Activated T-cell treated with anti-CD3 and anti-CD28 coated beads for 1 hour (primary cell): ENCODE data around the gene ELFN1.

Source experiments
- DNase-seq: peaks from one replicate; pipeline ENCODE4 v3.0.0-alpha.2; 2020; ENCODE audit warnings: low read depth

The ELFN1 gene

DNA sequence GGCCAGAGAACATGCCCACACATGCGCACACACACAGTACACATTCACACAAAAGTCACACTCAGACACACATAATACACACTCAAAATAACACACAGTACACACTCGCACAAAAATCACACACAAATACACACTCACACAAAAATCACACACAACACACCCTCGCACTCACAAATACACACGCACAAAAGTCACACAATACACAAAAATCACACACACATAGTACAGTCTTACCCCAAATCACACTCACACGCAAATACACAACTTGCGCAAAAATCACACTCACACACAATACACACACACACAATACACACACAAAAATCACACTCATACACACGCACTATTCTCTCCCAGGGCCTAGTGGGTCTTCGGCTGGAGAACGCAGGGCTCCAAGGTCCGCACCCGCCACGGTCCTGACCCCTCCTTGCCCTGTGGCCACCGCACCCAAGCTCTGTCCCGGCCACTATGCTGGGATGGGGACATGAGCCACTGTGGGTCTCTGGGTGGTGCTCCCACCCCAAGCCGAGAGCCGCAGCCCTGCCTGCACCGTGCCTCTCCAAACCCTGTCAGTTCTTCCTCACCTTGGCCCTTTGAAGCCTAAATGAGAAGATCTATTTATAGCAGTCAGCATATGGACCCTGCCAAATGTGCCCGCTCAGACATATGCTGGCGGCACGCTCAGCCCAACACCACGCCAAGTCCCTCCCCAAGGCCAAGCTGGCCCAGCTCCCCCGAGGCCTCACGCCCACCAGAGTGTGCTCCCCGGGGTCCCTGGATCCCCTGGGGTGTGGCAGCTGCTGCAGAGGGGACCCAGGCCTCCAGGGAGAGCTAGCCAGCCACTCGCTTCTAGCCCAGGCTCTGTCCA is 55.9 kb downstream of the ELFN1 start:
- DNase-seq: no peak

DNA sequence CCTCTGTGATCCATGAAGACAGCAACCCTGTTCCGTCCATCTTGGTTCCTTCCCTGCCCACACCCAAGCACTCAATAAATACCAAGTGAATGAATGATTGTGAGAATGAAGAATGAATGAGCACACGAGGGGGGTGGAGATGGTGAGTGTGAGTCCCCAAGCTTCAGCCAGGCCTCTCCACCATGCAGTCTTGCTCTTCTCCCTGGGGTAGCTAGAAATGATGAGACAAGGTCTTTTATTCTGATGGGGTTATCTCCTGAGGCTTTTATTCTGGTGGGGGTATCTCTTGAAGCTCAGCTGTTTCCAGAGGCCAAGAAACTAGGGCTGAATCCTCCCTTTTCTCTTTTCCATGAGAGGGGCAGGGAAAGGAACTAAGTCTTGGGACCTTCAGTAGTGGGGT is 57.0 kb downstream of the ELFN1 start:
- DNase-seq: no peak

DNA sequence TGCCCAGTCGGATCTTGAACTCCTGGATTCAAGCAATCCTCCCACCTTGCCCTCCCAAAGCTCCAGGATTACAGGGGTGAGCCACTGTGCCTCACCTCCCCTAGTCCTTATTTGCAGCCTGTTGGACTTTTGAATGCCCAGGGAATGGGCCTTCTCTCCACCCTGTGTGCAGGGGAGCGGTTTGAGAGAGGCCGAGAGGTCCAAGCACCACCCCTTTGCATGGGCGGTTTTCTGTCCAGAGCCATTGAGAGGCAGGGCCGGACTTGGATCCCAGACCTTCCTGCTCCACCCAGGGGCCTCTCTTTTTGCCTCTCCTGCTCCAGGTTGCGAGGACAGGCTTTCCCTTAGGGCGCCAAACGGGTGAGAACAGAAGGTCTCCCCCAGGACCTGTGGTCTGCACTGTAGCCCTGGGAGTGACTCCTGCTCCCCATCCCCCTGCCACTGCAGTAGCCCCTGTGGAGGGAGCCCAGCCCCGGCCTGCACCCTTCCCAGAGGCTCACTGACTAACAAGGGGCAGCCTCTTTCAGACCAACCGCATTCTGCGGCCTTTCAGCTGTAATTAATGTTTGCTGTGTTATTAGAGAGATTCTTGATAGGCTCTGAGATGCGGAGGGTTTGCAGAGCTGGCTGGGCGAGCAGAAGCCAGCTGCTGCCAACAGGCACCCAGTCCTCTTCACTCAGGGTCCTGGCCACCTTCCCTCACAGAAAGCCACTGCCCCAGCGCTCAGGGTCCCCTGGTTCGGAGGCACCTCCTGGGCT is 57.9 kb downstream of the ELFN1 start:
- DNase-seq: no peak

DNA sequence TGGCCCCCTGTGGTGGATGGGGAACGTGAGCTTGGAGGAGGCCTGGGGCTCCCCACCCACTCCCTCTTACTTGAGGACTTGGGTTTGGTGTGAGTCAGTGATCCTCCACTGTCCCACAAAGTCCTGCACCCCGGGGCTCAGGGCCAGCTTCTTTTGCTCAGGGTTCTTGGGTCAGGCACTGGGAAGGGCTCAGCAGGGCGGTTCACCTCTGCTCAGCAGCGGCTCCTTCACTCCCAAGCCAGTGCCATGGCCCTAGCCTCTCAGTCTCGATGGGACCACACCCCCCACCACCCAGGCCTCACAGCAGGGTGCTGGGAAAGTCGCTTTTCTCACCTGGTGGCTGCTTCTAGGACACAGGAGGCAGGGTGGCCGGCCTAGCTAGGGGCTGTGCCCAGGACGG is 59.1 kb downstream of the ELFN1 start:
- DNase-seq: no peak

DNA sequence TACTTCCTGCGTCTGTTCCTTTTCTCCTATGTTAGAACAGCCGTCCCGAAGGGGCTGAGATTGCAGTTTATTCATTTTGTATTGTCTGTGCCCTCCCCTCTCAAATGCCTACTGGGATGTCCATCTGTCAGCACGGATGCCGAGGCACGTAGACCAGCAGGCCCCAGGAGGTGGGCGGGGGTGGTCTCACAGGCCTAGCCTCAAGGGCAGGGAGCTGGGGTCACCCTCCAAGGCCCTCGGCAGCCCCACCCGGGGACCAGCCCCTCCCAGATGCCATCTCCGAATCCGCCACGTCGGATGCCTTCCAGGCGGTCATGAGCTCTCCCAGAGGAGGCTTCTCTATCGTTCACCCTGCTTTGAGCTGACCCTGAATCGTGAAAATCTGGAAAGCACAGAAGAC is 59.7 kb downstream of the ELFN1 start:
- no peak for DNase-seq

DNA sequence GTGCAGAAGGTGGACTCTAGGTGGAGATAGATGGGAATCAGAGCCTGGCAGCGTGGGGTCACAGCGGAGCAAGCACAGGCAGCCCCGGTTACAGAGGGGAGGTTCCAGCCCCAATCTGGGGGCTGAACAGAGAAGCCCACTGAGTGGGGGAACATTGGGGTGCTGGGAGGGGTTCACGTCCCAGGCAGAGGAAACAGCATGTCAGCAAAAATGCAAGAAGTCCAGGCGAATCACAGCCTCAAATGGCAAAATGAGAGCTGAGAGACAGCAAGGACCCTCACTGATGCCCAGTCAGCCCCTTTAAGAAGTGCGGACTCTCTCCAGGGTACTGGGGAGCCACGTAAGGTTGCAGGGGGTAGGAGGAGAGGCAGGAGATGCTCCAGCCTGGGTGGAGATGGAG is 62.0 kb downstream of the ELFN1 start:
- DNase-seq: no peak

DNA sequence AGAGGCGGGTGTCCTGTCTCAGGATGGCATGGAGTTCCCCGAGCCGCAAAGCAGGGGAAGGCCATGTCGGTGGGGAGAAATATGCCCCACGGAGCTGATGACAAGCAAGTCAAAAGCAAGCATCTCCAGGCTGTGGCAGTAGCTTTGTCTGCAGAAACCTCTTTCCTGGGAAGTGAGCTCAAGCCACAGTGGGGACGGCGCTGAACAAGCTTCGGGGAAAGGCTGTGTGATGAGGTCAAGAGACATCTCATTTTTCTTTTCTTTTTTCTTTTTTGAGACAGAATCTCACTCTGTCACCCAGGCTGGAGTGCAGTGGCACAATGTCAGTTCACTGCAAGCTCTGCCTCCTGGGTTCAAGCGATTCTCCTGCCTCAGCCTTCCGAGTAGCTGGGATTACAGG is 62.6 kb downstream of the ELFN1 start:
- DNase-seq: no peak

DNA sequence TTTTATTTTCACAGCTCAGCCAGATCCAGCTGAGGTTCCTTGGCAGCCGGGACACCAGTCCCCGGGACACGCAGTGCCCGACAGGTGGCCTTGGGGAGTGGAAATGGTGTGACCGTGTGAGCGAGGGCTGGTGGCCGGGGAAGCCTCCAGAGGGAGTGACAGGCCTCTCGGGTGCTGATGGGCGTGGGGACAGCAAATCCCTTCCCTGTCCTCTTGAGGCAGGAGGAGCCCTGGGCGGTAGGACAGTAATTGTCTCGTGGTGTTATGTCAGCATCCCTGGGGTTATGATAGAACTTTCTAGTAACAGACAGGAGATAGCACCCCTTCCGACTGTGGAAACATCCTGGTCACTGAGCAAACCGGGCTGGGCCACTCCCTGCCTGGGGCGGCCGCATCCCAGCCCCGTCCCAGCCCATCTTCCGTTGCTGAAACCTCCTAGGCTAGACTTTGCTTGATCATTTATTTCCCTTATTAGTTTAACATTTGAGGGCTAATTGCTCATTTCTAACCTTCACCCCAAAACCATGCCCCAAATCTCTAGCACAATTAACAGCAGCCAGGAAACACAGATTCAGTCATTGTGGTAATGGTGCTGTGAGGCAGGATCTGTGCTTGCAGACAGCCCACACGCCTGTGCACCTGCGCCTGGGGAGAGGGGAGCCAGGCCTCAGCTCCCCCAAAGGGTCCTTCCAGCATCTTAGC is 63.3 kb downstream of the ELFN1 start:
- DNase-seq: no peak

DNA sequence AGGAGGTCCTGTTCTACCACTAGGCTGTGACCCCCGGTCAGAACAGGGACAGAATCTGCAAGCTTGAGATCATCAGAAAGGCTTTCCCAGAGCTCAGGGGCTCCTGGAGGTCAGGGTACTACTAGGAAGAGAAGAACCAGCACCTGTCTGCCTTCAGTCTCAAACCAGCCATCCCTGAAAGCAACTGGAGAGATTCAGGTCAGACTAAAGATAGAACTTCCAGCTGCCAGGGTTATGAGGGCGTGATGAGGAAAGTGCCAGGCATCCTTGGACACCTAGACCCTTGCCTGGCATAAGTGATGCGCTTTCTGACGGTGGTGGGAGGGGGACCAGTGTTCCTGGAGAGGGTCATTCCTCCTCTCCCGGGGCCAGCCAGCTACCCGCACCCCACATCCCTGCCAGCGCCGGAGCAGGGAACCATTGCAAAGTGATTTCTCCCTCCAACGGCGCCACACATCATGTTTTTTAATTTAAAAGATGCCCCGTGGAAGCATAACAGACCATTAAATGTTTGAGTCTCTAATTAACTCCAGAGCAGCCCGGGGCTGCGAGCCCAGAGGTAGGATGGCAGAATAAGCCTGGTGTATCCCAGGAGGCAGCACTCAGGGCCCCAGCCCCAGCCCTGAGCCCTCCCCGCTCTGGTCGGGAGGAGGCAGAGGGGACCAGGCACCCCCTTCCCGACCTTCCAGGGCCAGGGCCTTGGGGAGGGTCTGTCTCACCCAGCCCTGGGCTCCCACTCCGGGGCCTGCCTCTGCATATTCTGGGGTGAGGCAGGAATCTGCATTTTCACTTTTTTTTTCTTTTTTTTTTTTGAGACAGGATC is 64.0 kb downstream of the ELFN1 start:
- no peak for DNase-seq

DNA sequence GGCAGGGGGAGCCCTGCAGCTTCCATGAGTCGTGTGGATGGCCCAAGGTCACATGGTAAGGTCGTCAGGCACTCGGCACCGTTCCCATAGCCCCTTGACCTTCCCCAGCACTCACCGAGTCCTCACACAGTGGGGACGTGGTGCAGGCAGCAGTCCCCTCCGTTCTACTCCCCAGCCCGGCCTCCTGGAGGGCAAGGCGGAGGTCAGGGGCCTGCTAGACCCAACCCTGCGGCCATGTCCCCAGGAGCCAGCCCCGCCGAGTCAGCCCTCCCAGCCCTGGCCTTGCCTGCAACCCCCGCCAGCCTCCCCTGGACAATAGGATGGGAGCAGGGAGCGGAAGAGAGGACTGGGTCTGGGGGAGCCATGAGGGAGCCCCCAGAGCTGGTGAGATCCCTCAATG is 65.2 kb downstream of the ELFN1 start:
- DNase-seq: no peak

DNA sequence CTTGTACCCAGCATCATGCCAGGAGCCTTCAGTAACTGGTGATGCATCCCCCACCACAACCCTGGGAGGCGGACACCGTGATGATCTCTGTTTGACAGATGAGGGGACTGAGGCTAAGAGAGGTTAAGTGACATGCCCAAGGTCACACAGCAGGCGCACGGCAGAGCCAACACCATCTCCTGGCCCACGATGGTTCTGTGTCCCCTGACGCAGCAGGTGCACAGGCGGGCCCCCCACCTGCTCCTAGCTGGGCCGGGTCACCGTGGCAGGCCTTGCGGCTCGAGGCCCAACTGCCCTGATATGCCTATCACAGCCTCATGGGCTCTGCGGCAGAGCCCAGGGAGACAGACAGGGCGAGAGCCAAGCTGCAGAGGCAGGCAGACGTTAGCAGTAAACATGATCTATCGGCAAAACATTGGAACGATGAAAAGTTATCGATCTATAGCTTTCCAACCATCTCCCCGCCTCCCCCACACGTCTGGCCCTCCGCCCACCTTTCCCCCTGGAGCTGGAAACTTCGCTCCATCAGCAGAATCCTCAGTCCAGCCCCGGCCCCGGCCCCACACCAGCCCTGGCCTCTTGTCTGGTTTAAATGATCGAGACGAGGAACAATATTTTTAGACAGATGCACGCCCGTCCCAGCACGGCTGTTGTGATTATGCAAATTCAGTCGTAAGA is 65.9 kb downstream of the ELFN1 start:
- DNase-seq: no peak

DNA sequence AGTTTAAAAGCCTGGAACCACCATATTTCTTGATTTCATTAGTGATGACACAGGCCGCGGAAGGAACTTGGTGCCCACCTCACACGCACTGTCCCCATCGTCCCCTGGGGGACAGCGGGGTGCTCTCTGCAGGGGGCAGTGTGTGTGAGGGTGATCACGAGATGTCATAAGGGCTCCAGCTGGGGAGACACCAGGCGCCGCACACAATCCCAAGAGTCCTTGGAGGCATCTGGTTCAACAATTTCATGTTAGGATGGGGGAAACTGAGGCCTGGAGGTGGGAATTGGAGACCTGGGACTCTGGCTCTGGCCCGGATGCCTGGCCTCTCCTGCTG is 66.4 kb downstream of the ELFN1 start:
- DNase-seq: no peak

DNA sequence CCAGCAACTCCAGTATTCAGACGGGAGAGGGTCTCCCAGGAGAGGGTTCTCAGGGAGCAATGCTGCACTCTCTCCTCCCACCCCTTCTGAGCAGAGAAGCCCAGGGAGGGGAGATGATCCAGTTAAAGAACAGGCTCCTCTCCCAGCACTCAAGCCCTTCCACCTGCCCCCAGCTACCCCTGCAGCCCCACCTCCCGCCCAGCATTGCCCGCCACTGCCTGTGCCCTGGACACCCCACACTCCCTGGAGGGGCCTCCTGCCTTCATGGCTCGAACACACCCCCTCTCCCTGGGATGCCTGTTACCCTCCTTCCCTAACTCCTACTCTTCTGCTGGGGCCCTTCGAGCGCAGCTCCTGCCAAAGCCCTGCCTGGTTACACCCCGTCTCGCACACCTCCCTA is 66.8 kb downstream of the ELFN1 start:
- no peak for DNase-seq

DNA sequence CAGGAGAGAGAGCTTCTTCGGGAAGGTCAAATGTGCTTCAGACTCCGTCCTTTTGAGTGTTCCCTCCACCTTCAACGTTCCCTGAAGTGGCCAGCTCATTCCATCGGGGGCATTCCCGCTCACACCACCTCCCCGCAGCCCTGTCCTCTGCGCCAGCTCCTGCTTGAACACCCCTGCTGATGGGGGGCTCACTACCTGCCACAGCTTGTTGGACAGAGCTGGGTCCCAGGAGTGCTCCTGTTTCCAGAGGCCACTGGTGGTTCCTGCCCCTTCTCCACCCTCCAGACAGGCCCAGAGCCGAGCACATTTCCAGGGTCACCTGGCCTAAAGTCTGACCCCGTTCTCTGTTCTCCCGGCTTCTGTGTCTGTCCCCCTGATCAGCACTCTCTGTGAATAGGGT is 67.4 kb downstream of the ELFN1 start:
- no peak for DNase-seq

DNA sequence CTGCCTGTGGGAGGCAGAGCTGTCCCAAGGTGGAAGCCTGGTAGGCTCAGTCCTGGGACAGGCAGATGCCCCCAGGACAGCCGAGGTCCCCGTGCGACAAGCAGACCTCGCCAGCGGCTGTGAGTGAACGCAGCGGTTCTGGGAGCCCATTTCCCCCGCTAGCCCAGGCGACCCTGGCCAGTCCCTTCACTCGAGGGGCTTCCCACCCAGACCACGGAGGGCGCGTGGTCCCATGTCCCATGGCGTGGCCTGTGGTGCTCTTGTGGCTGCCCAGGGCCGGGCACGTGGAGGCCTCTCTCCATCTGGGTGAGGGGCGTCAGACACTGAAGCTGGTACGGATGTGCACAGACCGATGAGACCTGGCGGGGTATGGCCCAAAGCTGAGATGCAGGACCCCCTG is 67.9 kb downstream of the ELFN1 start:
- no peak for DNase-seq

DNA sequence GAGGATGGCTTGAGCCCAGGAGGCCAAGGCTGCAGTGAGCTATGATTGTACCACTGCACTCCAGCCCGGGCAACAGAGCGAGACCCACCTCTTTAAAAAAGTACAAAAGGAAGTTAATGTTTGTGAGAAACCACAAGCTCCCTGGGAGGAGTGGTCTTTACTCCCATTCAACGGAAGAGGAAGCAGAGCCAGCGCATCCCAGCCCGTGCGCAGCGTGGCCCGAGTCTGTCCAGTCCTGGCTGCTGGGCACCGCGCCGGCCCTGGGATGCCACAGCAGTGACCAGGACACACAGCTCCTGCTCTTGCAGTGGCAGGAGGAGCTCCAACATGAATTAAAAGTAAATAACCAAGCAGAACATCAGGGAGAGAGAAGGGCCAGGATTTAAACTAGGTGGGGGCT is 68.4 kb downstream of the ELFN1 start:
- no peak for DNase-seq

DNA sequence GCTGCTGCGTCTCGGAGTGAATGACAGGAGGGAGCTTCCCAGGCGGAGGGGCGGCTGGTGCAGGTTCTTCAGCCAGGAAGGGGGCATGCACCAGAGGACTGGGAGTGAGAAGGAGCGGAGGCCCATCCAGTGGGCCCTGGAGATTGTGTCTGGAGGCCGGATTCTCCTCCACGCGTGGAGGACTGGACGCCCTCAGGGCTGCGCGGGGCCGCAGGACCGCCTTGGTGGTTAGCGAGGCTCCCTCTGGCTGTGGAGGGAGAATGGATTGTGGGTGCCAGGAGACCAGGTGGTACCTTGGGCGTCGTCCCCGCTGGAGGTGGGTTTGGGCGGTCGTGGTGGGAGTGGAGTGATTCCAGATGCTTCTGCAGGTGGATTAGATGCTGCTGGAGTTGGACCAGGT is 68.9 kb downstream of the ELFN1 start:
- no peak for DNase-seq

DNA sequence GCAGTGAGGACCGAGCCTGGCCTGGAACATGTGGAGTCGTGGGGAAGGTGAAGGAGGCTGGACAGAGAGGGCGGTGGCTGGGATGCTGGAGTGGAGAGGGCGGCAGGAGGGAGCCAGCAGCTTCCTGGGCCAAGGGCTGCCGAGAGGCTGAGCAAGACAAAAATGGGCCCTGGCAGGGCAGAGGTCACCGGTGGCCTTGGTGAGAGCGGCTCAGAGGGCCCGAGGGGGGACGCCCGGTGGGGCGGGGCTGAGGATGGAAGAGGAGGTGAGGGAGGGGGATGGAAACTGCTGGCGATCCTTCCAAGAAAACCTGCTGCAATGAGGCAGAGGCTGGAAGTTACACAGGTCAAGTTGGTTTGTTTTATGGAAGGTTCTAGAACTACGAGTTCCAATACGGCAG is 69.5 kb downstream of the ELFN1 start:
- DNase-seq: no peak

DNA sequence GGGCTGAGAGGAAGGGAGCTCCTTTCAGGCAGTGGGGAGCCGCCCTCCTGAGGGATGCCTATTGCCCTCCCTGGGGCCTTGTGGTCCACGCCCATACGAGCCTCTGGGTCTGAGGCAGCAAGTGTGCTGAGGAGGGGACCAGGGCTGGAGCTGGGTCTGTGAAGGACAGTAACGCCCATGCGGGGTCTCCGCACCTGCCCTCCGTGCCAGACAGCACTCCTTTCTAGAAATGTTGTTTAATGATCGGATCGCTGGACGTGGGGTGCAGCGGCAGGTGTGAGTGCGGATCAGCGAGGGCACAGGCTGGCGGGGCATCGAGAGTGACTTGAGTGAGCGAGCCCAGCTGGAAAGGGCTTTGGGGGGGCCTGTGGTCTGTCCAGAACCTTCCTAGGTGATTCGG is 70.1 kb downstream of the ELFN1 start:
- DNase-seq: no peak

DNA sequence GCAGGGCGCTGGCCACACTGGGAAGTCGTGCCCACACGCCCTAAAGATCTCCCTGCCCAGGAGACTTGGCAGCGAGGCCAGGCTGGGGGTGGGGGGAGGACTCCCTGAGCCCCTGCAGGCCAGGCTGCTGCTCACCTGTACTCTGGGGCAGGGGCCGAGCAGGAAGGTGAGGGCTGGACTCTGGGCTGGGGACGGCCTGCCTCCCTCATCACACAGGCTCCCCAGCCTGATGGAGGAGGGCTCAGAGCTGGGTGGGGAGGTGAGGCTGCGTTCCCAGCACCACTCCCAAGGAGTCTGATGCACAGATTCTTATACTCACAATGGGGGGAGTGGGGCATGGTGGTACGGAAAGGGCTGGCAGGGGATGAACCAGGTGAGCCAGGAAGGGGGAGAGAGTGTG is 71.2 kb downstream of the ELFN1 start:
- DNase-seq: no peak

DNA sequence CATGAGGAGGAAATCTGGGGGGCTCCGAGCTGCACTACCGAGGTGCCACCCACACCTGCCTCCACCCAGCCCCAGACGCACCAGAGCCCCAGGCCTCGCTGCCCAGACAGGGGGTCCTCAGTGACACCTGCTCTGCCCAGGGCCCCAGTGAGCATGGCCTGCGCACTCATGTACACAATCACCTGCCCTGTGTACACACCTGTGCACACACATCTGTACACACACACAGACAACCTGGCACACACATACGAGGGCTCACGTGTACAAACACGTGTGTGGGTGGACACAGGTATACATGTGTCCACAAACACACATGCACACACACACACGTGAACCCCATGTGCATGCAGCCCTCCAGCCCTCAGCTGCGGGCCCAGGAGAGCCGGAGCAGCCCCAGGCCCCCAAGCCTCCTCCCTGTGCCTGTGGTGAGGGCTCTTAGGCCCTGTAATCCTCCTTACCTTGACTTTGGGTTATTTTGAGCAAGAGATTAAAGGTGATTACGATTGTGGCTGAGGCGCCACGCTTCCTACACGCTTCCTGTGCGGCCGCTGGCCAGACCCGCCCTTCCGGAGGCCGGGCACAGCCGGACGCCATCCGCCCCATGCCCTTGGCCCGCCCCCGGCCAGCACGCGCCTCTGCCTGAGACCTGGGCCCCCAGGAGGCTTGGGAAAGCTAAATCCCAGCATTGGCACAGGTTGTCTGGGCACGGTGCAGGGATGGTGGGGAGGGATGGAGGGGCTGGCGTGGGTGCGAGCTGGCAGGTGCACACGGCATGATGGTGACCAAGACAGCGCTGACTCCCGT is 71.9 kb downstream of the ELFN1 start:
- DNase-seq: no peak
